GM12864 (cell line): Measurements from ENCODE around the gene PITPNM1.

Experiments used
- DNase-seq: peaks from one replicate; pipeline ENCODE4 v3.0.0-alpha.2; 2011; ENCODE audit warnings: low read depth
- H3K4me3 ChIP-seq: 2 replicates; pipeline ENCODE4 v1.5.1; 2011; ENCODE audit warnings: mild to moderate bottlenecking, low read depth, low read length, control low read depth
- TF ChIP-seq, protein P1 (sequence below): IDR thresholded peaks from 2 replicates; pipeline ENCODE4 v1.5.1; 2011; ENCODE audit warnings: low read depth, mild to moderate bottlenecking, moderate library complexity, low read length, control low read depth, inconsistent platforms; ENCODE audit errors: missing control alignments

Gene PITPNM1

DNA sequence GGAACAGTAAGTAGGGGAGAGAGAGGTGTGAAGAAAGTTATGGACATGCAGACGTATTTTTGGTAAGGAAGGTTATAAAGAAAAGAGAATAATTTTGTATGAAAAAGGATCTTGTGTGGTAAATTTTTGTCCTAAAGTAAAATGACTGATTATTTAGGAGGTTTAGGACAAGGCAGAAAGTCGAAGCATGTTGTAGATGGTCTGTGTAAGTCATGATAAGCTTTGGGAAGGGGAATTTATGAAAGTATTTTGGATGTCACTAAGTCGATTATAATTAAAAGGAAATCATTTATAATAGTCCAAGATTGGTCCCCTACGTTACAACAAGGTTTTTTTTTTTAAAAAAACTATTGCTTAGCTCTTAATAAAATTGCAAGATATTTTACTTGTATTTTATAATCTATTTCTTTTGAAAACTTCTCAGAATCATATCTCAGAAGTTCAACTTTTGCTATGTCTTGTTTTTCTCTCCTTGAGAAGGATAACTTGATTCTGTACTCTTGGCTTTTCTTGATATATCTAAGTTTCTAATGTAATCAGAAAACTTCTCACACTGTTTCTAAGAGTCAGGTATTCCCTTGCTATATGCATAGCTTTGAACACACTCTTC is 29.0 kb upstream of the PITPNM1 start:
- no peak for DNase-seq
- TF ChIP-seq, protein P1, sequence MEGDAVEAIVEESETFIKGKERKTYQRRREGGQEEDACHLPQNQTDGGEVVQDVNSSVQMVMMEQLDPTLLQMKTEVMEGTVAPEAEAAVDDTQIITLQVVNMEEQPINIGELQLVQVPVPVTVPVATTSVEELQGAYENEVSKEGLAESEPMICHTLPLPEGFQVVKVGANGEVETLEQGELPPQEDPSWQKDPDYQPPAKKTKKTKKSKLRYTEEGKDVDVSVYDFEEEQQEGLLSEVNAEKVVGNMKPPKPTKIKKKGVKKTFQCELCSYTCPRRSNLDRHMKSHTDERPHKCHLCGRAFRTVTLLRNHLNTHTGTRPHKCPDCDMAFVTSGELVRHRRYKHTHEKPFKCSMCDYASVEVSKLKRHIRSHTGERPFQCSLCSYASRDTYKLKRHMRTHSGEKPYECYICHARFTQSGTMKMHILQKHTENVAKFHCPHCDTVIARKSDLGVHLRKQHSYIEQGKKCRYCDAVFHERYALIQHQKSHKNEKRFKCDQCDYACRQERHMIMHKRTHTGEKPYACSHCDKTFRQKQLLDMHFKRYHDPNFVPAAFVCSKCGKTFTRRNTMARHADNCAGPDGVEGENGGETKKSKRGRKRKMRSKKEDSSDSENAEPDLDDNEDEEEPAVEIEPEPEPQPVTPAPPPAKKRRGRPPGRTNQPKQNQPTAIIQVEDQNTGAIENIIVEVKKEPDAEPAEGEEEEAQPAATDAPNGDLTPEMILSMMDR, result no peak
- H3K4me3 ChIP-seq, result no peak overlapping the region

DNA sequence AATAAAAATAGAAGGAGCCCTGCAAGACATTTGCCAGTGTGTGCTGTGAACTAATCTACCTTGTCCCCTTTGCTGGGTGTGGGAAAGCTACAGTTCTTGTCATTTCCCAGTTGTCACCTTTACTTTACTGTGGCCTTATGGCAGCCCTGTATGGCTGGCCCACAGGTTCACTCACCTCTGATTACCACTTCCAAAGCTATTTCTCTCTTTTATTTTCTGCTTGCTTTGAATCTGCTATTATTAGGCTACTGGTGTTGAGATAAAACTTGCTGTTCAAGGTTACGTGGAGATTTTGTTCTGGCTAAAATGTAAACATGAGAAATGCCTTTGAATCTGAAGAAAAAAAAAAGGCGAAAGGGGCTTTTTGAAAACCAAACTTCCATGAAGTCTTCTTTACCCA is 27.7 kb upstream of the PITPNM1 start:
- no peak overlapping the region for H3K4me3 ChIP-seq
- TF ChIP-seq, protein P1, result no peak
- no peak for DNase-seq

DNA sequence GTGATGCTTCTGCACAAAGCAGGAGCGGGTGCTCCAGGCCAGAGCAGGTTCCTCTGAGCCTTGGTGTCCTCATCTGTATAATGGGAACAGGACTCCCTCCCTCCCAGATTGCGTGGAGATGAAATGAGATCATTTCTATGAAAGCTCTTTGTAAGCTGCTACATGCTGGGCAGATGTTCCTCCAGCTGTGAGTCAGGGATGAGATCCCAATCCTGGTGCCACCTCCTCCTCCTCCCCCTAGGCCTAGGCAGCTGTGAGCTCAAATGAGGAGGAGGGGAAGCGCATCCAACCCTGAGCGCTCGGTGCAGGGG is 25.1 kb upstream of the PITPNM1 start:
- no peak overlapping the region for H3K4me3 ChIP-seq
- DNase-seq, result no peak
- TF ChIP-seq, protein P1, result no peak

DNA sequence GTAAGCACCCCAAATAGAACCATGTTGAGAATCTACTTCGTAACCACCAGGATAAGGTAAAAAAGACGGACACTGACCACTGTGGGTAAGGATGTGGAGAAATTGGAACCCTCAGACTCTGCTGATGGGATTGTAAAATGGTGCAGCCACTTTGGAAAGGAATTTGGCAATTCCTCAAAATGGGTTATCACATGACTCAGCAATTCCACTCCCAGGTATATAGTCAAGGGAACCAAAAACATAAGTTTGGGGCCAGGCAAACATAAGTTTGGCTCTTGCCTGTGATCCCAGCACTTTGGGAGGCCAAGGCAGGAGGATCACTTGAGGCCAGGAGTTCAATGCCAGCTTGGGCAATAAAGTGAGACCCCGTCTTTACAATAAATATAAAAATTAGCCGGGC is 23.2 kb upstream of the PITPNM1 start:
- no peak for DNase-seq
- H3K4me3 ChIP-seq, result no peak overlapping the region
- TF ChIP-seq, protein P1, result no peak

DNA sequence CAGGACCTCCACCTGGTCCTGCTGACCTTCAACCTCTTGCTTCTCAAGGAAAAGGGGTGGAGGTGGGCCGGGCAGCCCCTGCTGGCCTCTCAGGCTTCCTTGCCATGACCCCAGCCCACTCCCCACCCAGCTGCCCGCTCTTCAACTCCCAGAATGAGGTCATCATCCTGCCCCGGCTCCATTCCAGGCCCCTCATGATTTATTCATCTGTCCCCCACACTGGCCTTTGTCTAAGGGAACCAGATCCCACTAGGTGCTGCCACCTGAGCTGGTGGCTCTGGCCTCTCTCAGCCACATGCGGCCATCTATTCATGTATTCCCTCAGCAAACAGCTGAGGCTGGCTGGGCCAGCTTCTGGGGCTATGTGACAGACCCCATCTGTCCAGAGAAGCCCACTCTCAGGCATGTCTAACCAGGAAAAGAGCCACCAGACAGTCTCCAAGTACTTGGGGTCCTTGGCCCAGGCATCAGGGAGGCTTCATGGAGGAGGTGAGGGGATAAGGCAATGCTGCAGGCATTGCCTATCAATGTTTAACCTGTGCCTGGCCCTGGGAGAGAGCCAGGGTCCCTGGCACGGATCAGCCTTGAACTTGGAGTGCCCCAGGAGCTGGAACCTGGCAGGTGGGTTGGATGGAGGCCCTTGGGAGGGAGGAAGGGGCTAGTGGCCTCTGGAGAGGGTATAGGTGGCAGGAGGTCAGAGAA is 20.3 kb upstream of the PITPNM1 start:
- TF ChIP-seq, protein P1, result no peak
- DNase-seq, result no peak

DNA sequence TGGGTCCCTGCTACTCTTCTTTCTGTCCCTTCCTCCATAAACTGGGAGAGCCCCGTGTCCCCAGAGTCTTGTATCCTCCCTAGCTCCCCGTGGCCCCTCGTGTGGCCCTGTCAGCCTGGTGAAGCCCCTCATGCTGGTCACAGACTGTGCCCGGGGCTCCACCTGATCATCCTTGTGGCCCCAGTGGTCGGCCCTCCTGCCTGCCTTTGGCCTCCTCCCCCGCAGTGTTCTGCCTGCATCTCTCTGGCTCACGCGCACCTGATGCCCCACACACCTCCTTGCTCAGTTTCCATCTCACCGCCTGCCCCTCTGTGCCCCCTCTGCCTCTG is 19.3 kb upstream of the PITPNM1 start:
- DNase-seq, result no peak
- no peak overlapping the region for H3K4me3 ChIP-seq
- TF ChIP-seq, protein P1, result no peak

More for the DNA sequence above, 20.3 kb upstream of the PITPNM1 start:
- H3K4me3 ChIP-seq, result no peak overlapping the region
